ENCODE data around the gene SPACA5.
"Not testable (repeated sequence)": the region's sequence is repeated elsewhere in the genome, so short reads cannot be mapped to it uniquely, and the experiment has no call there.

DNA sequence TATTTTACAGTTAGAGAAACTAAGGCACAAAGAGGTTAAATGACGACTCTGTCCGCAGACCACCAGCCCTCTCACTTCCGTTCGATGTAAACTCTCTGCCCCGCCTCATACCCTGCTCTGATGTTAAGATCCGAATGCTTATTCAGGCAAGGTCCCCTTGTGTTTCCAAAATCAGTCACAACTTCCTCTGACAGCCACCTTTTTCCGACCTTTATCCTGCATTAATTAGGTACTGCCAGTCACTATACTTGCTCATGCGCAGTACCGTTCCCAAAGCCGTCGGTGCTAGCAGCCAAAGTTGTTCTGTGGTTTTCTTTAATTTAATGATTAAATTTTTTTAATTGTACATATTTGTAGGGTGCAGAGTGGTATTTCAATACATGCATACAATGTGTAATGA lies 13.7 kb downstream of the SPACA5 start:
- not testable (repeated sequence) for TF ChIP-seq EZH2 (IDR thresholded peaks at IDR 0.05; ENCODE audit: insufficient read depth, low read length)
- TF ChIP-seq, protein P1, sequence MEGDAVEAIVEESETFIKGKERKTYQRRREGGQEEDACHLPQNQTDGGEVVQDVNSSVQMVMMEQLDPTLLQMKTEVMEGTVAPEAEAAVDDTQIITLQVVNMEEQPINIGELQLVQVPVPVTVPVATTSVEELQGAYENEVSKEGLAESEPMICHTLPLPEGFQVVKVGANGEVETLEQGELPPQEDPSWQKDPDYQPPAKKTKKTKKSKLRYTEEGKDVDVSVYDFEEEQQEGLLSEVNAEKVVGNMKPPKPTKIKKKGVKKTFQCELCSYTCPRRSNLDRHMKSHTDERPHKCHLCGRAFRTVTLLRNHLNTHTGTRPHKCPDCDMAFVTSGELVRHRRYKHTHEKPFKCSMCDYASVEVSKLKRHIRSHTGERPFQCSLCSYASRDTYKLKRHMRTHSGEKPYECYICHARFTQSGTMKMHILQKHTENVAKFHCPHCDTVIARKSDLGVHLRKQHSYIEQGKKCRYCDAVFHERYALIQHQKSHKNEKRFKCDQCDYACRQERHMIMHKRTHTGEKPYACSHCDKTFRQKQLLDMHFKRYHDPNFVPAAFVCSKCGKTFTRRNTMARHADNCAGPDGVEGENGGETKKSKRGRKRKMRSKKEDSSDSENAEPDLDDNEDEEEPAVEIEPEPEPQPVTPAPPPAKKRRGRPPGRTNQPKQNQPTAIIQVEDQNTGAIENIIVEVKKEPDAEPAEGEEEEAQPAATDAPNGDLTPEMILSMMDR (IDR thresholded peaks at IDR 0.05; ENCODE audit: insufficient read depth, low read depth, low read length): not testable (repeated sequence)
